SK-N-SH (cell line): ENCODE results near the gene ORC4. TPM values are rescaled to one million over a fixed set of nuclear protein-coding genes. Genes with fewer than 3 reads are reported as not detected.
"Not testable (repeated sequence)": the region's sequence is repeated elsewhere in the genome, so short reads cannot be mapped to it uniquely, and the experiment has no call there.

Experiments used
- CTCF ChIA-PET: fragments of 300-600, 350-600 bp; formaldehyde crosslinking; extraction: SDS; loops from one replicate; lab custom pipeline; 2021; lab: Yijun Ruan, JAX
- POLR2A ChIA-PET: fragments of 350-600 bp; sonication (Branson Sonifier 250); formaldehyde crosslinking; extraction: SDS; loops from one replicate; lab custom pipeline; 2020; ENCODE audit warnings: antibody characterized with exemption, inconsistent platforms; lab: Yijun Ruan, JAX
- DNase-seq: peaks from one replicate; pipeline ENCODE4 v3.0.0; 2012
- H2AFZ ChIP-seq: fragments of 200-600 bp; sonication (generic); 2 replicates; pipeline ENCODE4 v1.8.1; 2016; ENCODE audit warnings: antibody characterized with exemption, mild to moderate bottlenecking, low read depth
- H3F3A ChIP-seq: fragments of 200-600 bp; sonication (generic); replicated peaks from 2 replicates; pipeline ENCODE3; 2016; ENCODE audit warnings: antibody characterized with exemption, mild to moderate bottlenecking; ENCODE audit not compliant: insufficient read depth
- H3K27ac ChIP-seq, 2 experiments: fragments of 200-500 bp in 1 of 2; fragments of 200-600 bp in 1 of 2; sonication (Bioruptor generic) in 1 of 2; sonication (generic), shearing (Covaris generic) in 1 of 2; 2 replicates each; pipeline versions ENCODE4 v1.5.1 to v1.6.1; 2014 to 2016; ENCODE audit warnings: low read depth in 2 of 2, inconsistent platforms in 1 of 2, low read length in 1 of 2, mild to moderate bottlenecking in 1 of 2, mixed read lengths in 1 of 2
- H3K27me3 ChIP-seq: fragments of 200-600 bp; sonication (generic), shearing (Covaris generic); 2 replicates; pipeline ENCODE4 v1.6.1; 2016; ENCODE audit warnings: mixed run types; ENCODE audit not compliant: insufficient read depth
- H3K36me3 ChIP-seq, 2 experiments: fragments of 200-500 bp in 1 of 2; fragments of 200-600 bp in 1 of 2; sonication (Bioruptor generic) in 1 of 2; sonication (generic) in 1 of 2; replicated peaks in 1 of 2; 2 replicates each; pipeline versions ENCODE3 to v1.5.1; 2014 to 2016; ENCODE audit warnings: low read length in 1 of 2, mild to moderate bottlenecking in 1 of 2; ENCODE audit not compliant: insufficient read depth in 2 of 2, control insufficient read depth in 1 of 2
- H3K4me1 ChIP-seq, 2 experiments: fragments of 200-500 bp in 1 of 2; fragments of 200-600 bp in 1 of 2; sonication (Bioruptor generic) in 1 of 2; sonication (generic), shearing (Covaris generic) in 1 of 2; 2 replicates each; pipeline versions ENCODE4 v1.5.1 to v1.6.1; 2014 to 2016; ENCODE audit warnings: low read depth in 1 of 2, low read length in 1 of 2, mixed run types in 1 of 2; ENCODE audit not compliant: insufficient read depth in 2 of 2, control insufficient read depth in 1 of 2
- H3K4me2 ChIP-seq: fragments of 200-600 bp; sonication (generic), shearing (Covaris generic); 2 replicates; pipeline ENCODE4 v1.6.1; 2017; ENCODE audit warnings: mixed run types
- H3K4me3 ChIP-seq, 2 experiments: fragments of 200-500 bp in 1 of 2; fragments of 200-600 bp in 1 of 2; sonication (Bioruptor generic) in 1 of 2; sonication (generic), shearing (Covaris generic) in 1 of 2; 2 replicates each; pipeline versions ENCODE4 v1.5.1 to v1.8.1; 2014 to 2016; ENCODE audit warnings: low read depth in 2 of 2, inconsistent platforms in 1 of 2, low read length in 1 of 2, mild to moderate bottlenecking in 1 of 2, mixed read lengths in 1 of 2, moderate library complexity in 1 of 2
- H3K79me2 ChIP-seq: fragments of 200-600 bp; sonication (generic); 2 replicates; pipeline ENCODE4 v1.8.1; 2017; ENCODE audit warnings: mild to moderate bottlenecking; ENCODE audit not compliant: insufficient read depth
- H3K9ac ChIP-seq: fragments of 200-600 bp; sonication (generic); 2 replicates; pipeline ENCODE4 v1.6.1; 2017; ENCODE audit warnings: mixed run types
- H3K9me2 ChIP-seq: fragments of 200-600 bp; sonication (generic); 2 replicates; pipeline ENCODE4 v1.6.1; 2017; ENCODE audit warnings: mixed run types
- H3K9me3 ChIP-seq: fragments of 200-600 bp; sonication (generic); 2 replicates; pipeline ENCODE4 v1.6.1; 2017; ENCODE audit warnings: mixed run types, mild to moderate bottlenecking, moderate library complexity
- H4K20me1 ChIP-seq: fragments of 200-600 bp; sonication (generic); 2 replicates; pipeline ENCODE4 v1.6.1; 2017; ENCODE audit warnings: mild to moderate bottlenecking, mixed run types; ENCODE audit not compliant: insufficient read depth
- JUND ChIP-seq: IDR thresholded peaks from 2 replicates; pipeline ENCODE4 v1.4.0; 2012
- MAX ChIP-seq: IDR thresholded peaks from 2 replicates; pipeline ENCODE4 v1.4.0; 2012; ENCODE audit warnings: low read depth
- RAD21 ChIP-seq: IDR thresholded peaks from 2 replicates; pipeline ENCODE4 v1.6.1; 2012; ENCODE audit warnings: mild to moderate bottlenecking, low read length
- RCOR1 ChIP-seq: fragments of 150-350 bp; IDR thresholded peaks from 2 replicates; pipeline ENCODE4 v1.6.1; 2017; ENCODE audit warnings: antibody characterized with exemption, low read length
- RFX5 ChIP-seq: IDR thresholded peaks from 2 replicates; pipeline ENCODE4 v1.6.1; 2012; ENCODE audit warnings: mild to moderate bottlenecking, improper control_type of control experiment, low read length
- SMC3 ChIP-seq: IDR thresholded peaks from 2 replicates; pipeline ENCODE4 v1.6.1; 2012; ENCODE audit warnings: low read depth, low read length, improper control_type of control experiment
- TEAD4 ChIP-seq: IDR thresholded peaks from 2 replicates; pipeline ENCODE4 v1.4.0; 2012; ENCODE audit warnings: mild to moderate bottlenecking, borderline replicate concordance; ENCODE audit not compliant: insufficient read depth
- USF2 ChIP-seq: fragments of 150-350 bp; IDR thresholded peaks from 2 replicates; pipeline ENCODE4 v1.6.1; 2017; ENCODE audit warnings: antibody characterized with exemption, low read length, low read depth, borderline replicate concordance
- WGBS: methylation state at CpG from one replicate; pipeline ENCODE4 v1.1.6; 2017; ENCODE audit warnings: low lambda C conversion rate; 5-methylcytosine and 5-hydroxymethylcytosine counted together
- polyA plus RNA-seq, 3 experiments: library from polyadenylated mRNA; depleted of rRNA; stranded (reverse); fragments of >200 nt; gene quantifications; 2 replicates each; pipeline ENCODE4 v1.2.3, GENCODE V29; 2012
- TF ChIP-seq, protein P1 (sequence below): IDR thresholded peaks from 2 replicates; pipeline ENCODE4; 2012
- TF ChIP-seq, protein P2 (sequence below): fragments of 200-600 bp; sonication (generic); IDR thresholded peaks from 2 replicates; pipeline ENCODE4 v1.6.1; 2017; ENCODE audit warnings: antibody characterized with exemption, mild to moderate bottlenecking, moderate library complexity

ORC4 gene
- polyA plus RNA-seq, 1 of the 3 experiments (the other 2 are of a cell fraction) = 15.2 TPM

- H3K36me3 ChIP-seq = no peaks in the 10 kb centered on the region
- H3K9me3 ChIP-seq = no peaks in the 10 kb centered on the region
- no peak overlapping the region for H3K4me2 ChIP-seq
- no peak overlapping the region for H3K9ac ChIP-seq
- ChIA-PET CTCF (interaction anchor here (0.7 to 1.7 kb wide), 2 partner anchors 25 to 882 kb away, joined by 3 to 8 read pairs; no protein-coding TSS in a partner anchor), POLR2A (no interaction called here)
- no peaks in the 10 kb centered on the region for H3K9me2 ChIP-seq
- TF ChIP-seq JUND (no peak), TEAD4 (no peak), RFX5 (no peak), SMC3 (no peak)
- TF ChIP-seq, protein P1, sequence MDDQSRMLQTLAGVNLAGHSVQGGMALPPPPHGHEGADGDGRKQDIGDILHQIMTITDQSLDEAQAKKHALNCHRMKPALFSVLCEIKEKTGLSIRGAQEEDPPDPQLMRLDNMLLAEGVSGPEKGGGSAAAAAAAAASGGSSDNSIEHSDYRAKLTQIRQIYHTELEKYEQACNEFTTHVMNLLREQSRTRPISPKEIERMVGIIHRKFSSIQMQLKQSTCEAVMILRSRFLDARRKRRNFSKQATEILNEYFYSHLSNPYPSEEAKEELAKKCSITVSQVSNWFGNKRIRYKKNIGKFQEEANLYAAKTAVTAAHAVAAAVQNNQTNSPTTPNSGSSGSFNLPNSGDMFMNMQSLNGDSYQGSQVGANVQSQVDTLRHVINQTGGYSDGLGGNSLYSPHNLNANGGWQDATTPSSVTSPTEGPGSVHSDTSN = no peak
- no peak for DNase-seq
- 93% methylated on average over 5 of the region's 5 CpGs for WGBS
- no peaks in the 10 kb centered on the region for H3K27me3 ChIP-seq
- peaks cover 2 to 9% of the 10 kb centered on the region in 2 experiments; a peak in 1 of 4 replicates for H3K4me1 ChIP-seq
- H2AFZ ChIP-seq = no peak overlapping the region
- peaks cover 99% of the 10 kb centered on the region for H3K79me2 ChIP-seq
- peaks cover 19% of the 10 kb centered on the region; the same call in 1 of the 2 replicates for H4K20me1 ChIP-seq
- H3K4me3 ChIP-seq = no peak overlapping the region
- H3F3A ChIP-seq = peaks cover under 1% of the 10 kb centered on the region
- no peak overlapping the region for H3K27ac ChIP-seq
Observed at GRCh38 chr2:148014616-148015015, 5.9 kb downstream of the ORC4 start.

GRCh38 chr2:148013876-148014275 is 6.7 kb downstream of the ORC4 start:
- Histone ChIP-seq H3F3A (no peaks in the 10 kb centered on the region), H3K4me2 (no peak overlapping the region), H3K9me3 (no peaks in the 10 kb centered on the region), H3K36me3 (no peaks in the 10 kb centered on the region), H3K9me2 (no peaks in the 10 kb centered on the region), H2AFZ (no peak overlapping the region), H3K27ac (no peak overlapping the region), H3K79me2 (peaks cover 99% of the 10 kb centered on the region), H3K27me3 (no peaks in the 10 kb centered on the region), H3K9ac (no peak overlapping the region), H4K20me1 (peaks cover 19% of the 10 kb centered on the region; the same call in 1 of the 2 replicates), H3K4me3 (no peak overlapping the region), H3K4me1 (peaks cover 2 to 7% of the 10 kb centered on the region in 2 experiments; a peak in 1 of 4 replicates)
- POLR2A ChIA-PET = no interaction called here
- WGBS = 98% methylated on average over 2 of the region's 2 CpGs
- TF ChIP-seq USF2 (no peak), RAD21 (no peak), MAX (no peak), RCOR1 (no peak)
- TF ChIP-seq, protein P2, sequence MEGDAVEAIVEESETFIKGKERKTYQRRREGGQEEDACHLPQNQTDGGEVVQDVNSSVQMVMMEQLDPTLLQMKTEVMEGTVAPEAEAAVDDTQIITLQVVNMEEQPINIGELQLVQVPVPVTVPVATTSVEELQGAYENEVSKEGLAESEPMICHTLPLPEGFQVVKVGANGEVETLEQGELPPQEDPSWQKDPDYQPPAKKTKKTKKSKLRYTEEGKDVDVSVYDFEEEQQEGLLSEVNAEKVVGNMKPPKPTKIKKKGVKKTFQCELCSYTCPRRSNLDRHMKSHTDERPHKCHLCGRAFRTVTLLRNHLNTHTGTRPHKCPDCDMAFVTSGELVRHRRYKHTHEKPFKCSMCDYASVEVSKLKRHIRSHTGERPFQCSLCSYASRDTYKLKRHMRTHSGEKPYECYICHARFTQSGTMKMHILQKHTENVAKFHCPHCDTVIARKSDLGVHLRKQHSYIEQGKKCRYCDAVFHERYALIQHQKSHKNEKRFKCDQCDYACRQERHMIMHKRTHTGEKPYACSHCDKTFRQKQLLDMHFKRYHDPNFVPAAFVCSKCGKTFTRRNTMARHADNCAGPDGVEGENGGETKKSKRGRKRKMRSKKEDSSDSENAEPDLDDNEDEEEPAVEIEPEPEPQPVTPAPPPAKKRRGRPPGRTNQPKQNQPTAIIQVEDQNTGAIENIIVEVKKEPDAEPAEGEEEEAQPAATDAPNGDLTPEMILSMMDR = no peak
- CTCF ChIA-PET = interaction anchor here (0.7 to 1.7 kb wide), 3 partner anchors 10 to 882 kb away, joined by 3 to 8 read pairs (median 3); no protein-coding TSS in a partner anchor
- no peak for DNase-seq

DNA sequence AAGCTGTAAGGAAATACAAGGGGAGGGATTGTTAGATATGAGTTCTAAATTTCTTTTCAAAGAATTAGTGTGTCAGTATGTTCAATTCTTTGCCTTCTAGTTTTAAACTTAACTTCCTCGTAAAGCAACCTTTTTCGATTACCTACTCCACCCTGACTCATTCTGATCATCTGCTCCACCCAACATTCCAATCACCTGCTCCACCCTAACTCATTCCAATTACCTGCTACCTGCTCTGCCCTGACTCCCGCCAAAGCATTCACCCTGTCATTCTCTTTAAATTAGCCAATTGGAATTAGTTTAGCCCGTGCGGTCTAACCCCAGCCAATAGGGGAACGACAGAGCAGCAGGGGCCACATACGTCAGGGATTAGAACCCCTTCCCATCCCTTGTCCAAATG is 12.1 kb downstream of the ORC4 start:
- not testable (repeated sequence) for DNase-seq

More for the DNA sequence above, 12.1 kb downstream of the ORC4 start:
- H4K20me1 ChIP-seq, POLR2A ChIA-PET, H3K4me3 ChIP-seq, H2AFZ ChIP-seq, H3K9ac ChIP-seq, H3K9me2 ChIP-seq, H3K27me3 ChIP-seq, CTCF ChIA-PET, H3K4me2 ChIP-seq, H3K27ac ChIP-seq, H3K9me3 ChIP-seq, H3K36me3 ChIP-seq, H3F3A ChIP-seq, H3K4me1 ChIP-seq: not testable (repeated sequence)
- peaks cover 99% of the 10 kb centered on the region for H3K79me2 ChIP-seq
- WGBS = 95% methylated on average over 7 of the region's 7 CpGs
